Raji (cell line): Measurements from ENCODE around the gene MYOD1.

ENCODE experiments used
- POLR2A ChIP-seq: IDR thresholded peaks from 2 replicates; pipeline ENCODE4 v1.6.1; 2011; ENCODE audit warnings: low read depth, low read length, control low read depth; ENCODE audit not compliant: insufficient read depth

Gene MYOD1

GRCh38 chr11:17765356-17766072 lies 46.1 kb downstream of the MYOD1 start:
- no peak for TF ChIP-seq POLR2A

- TF ChIP-seq POLR2A: no peak
Measured at GRCh38 chr11:17766073-17766359, 46.6 kb downstream of the MYOD1 start.

- no peak for TF ChIP-seq POLR2A
Measured at GRCh38 chr11:17766590-17766989, 47.2 kb downstream of the MYOD1 start.

- no peak for TF ChIP-seq POLR2A
Measured at GRCh38 chr11:17767301-17767885, 48.0 kb downstream of the MYOD1 start.

- no peak for TF ChIP-seq POLR2A
Measured at GRCh38 chr11:17767914-17768313, 48.5 kb downstream of the MYOD1 start.

GRCh38 chr11:17768547-17768946 lies 49.2 kb downstream of the MYOD1 start:
- no peak for TF ChIP-seq POLR2A

- no peak for TF ChIP-seq POLR2A
Measured at GRCh38 chr11:17769218-17769617, 49.8 kb downstream of the MYOD1 start.

GRCh38 chr11:17770048-17770652 lies 50.8 kb downstream of the MYOD1 start:
- TF ChIP-seq POLR2A: no peak

- TF ChIP-seq POLR2A: no peak
Measured at GRCh38 chr11:17770917-17771316, 51.5 kb downstream of the MYOD1 start.

- no peak for TF ChIP-seq POLR2A
Measured at GRCh38 chr11:17771415-17771814, 52.0 kb downstream of the MYOD1 start.
